Esophagus muscularis mucosa (tissue), 4 donors: Measurements from ENCODE around the gene NDUFV1.
"Not testable (repeated sequence)": the region's sequence is repeated elsewhere in the genome, so short reads cannot be mapped to it uniquely, and the experiment has no call there.

Experiments used
- EP300 ChIP-seq: sonication (generic); formaldehyde crosslinking; IDR thresholded peaks from one replicate; pipeline ENCODE4 v1.6.1; 2017; ENCODE audit warnings: antibody characterized with exemption
- POLR2A ChIP-seq: fragments of 450-650 bp; IDR thresholded peaks from one replicate; pipeline ENCODE4 v1.6.1; 2017; ENCODE audit warnings: antibody characterized with exemption, moderate library complexity, mild to moderate bottlenecking, low read depth
- POLR2AphosphoS5 ChIP-seq, 2 donors: sonication (generic); formaldehyde crosslinking; IDR thresholded peaks; one replicate each; pipeline ENCODE4 v1.6.1; 2017; ENCODE audit warnings: antibody characterized with exemption in 2 of 2
- TF ChIP-seq, protein P1 (sequence below), 3 experiments: fragments of 200-600 bp in 2 of 3; fragments of 450-650 bp in 1 of 3; sonication (generic) in 2 of 3; IDR thresholded peaks; one replicate each; pipeline ENCODE4 v1.5.1; 2017 to 2019; ENCODE audit warnings: antibody characterized with exemption in 3 of 3, mild to moderate bottlenecking in 2 of 3, moderate library complexity in 1 of 3

DNA sequence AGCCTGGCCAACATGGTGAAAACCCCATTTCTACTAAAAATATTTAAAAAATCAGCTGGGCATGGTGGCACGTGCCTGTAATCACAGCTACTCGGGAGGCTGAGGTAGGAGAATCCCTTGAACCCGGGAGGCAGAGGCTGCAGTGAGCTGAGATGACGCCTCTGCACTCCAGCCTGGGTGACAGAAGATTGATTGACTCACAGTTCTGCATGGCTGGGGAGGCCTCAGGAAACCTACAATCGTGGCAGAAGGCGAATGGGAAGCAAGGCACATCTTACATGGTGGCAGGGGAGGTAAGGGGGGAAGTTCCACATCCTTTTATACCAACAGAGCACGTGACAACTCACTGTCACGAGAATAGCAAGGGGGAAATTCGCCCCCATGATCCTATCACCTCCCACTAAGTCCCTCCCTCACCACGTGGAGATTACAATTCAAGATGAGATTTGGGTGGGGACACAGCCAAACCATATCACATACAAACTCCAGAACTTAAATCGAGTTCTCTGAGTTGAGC lies 17.8 kb upstream of the NDUFV1 start:
- not testable (repeated sequence) for TF ChIP-seq POLR2A; POLR2AphosphoS5 (IDR thresholded peaks at IDR 0.05); EP300
- TF ChIP-seq, protein P1, sequence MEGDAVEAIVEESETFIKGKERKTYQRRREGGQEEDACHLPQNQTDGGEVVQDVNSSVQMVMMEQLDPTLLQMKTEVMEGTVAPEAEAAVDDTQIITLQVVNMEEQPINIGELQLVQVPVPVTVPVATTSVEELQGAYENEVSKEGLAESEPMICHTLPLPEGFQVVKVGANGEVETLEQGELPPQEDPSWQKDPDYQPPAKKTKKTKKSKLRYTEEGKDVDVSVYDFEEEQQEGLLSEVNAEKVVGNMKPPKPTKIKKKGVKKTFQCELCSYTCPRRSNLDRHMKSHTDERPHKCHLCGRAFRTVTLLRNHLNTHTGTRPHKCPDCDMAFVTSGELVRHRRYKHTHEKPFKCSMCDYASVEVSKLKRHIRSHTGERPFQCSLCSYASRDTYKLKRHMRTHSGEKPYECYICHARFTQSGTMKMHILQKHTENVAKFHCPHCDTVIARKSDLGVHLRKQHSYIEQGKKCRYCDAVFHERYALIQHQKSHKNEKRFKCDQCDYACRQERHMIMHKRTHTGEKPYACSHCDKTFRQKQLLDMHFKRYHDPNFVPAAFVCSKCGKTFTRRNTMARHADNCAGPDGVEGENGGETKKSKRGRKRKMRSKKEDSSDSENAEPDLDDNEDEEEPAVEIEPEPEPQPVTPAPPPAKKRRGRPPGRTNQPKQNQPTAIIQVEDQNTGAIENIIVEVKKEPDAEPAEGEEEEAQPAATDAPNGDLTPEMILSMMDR (IDR thresholded peaks at IDR 0.05): not testable (repeated sequence)
